Measurements from ENCODE around the gene SFXN5.
A peak's percentile ranks its signal among the peaks of the same experiment; 100 is the strongest.
"Not testable (repeated sequence)": the region's sequence is repeated elsewhere in the genome, so short reads cannot be mapped to it uniquely, and the experiment has no call there.

The SFXN5 gene

GRCh38 chr2:72917877-72918553 is 153.5 kb downstream of the SFXN5 start:
- no peak for DNase-seq

- DNase-seq, result no peak
These were observed 154.2 kb downstream of the SFXN5 start, which contains the start of gene EMX1 for GRCh38 chr2:72917138-72917876. EMX1 (plus strand) TSS chr2:72917519; CDS start chr2:72917853, 334 bp downstream.

- no peak for DNase-seq
These were observed 154.8 kb downstream of the SFXN5 start for GRCh38 chr2:72916743-72917137.

DNA sequence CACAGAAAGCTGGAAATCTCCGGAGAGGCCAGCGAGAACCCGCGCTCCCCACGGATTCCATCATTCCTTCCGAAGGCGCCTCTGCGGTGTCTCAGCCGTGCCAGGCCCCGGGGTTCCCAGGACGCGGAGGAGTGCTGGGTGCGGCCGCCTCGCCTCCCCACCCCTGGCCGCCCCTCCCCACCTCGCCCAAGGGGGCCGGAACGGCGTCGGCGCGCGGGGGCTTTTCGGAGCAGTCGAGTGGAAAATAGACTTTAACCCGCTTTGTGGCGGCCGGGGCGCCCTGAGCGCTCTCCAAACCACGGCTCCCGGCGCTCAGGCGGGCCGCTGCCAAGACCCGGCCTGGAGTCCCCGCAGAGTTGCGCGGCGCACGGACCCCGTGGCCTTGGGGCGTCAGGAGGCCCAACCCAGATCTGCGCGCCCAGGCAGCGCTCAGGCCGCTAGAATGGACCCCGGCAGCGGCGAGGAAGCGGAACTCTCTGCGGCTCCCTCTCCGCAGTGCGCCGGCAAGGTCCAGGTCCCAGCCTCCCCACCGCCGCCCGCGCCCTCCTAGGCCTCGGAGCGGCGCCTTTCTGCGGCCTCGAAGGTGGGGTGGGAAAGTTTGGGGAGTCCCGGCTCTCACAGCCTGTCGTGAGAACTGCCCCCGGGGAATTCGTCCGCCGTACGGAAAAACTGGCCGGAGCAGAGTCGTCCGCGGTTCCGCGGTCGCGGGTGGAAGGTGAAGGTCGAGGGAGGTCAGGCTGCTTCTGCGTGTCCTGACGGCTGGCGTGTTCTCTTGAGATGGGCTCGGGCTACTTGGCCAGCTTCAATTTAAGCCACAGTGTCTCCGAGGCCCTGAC is 155.4 kb downstream of the SFXN5 start:
- DNase-seq, result peak; percentile 33

DNA sequence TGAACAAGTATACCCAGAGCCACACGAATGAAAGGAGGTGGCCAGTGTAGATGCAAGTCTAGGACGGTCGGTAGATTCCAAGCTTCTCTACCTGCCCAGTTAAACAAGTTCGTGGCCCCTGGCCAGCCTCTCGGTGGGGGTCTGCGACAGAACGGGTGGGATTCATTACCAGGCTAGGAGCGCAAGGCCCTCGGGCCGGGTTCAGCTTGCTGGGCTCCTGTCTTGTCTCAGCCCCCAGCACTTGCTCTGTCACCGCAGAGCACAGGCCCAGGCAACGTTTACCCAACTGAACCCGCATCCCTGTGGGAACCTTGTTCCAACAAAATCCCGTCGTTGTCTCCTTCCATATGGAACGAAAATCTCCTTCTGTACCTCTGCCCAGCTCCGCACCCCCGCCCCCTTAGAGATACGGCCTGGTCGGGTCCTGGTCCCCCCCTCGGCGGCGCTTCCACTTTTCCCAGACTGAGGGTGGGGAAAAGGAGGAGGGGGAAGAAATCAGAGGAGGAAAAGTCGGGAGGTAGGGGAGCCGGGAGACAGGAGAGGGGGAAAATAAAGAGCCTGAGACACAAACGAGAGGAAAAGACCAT is 156.1 kb downstream of the SFXN5 start:
- DNase-seq, result no peak

DNA sequence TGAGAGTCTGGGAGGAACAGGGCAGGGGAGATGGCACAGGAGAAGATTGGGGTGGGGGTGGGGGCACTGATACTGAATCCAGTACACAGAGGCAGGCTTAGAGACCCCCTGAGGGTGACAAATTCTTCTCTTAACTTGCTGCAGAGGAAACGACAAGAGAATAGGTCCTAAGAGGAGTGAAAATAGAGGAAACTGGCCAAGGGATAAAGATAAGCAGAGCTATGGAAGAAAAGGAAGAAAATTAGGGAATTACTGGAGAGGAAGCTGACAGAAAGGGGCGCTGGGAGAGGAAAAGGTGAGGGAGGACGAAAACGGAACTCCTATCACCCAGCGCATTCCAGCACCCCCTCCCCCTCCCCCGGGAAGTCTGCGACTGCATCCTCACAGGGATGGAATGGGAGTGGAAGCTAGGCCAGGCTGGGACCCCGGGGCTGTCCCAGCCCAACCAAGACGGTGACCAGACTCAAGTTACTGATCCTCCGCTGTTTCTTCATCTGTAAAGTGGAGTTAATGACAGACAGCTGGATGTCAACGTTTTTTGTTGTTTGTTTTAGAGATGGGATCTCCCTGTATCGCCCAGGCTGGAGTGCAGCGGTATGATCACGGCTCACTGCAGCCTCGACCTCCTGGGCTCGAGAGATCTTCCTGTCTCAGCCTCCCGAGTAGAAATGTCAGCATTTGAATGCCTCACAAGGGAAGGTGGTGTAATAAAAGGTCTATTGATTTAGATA is 156.8 kb downstream of the SFXN5 start:
- DNase-seq, result no peak

GRCh38 chr2:72914206-72914559 is 157.3 kb downstream of the SFXN5 start:
- DNase-seq, result no peak

DNA sequence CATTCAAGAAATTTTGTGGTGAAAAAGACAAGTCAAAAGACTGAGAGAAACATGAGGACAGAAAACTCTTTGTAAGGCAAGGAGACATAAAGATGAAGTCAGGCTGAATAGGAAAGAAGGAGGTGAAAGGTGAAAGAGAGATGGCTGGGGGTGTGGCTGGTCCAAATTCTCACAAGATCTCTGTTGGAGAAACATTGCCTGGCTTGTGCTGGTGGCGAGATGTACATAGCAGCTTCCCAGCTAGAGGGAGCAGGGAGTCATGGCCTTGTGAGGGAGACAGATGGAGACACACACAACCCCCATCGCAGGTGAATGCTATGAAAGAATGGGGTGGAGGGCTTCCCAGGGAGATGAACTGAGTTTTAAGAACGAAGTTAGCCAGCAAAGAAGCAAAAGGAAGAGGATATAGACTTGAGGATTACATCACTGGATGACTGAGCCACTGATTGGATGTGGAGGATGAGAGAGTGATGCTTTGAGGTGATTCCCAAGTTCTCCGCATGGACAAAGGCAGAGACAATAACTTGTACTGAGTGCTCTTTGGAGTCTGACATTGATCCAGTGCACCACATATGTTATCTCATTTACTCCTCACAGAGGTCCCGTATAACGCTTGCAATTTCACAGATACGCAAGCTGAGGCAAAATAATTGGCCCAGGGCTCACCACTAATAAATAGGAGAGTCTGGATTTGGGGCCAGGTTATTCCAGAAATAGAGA is 157.9 kb downstream of the SFXN5 start:
- DNase-seq, result no peak

DNA sequence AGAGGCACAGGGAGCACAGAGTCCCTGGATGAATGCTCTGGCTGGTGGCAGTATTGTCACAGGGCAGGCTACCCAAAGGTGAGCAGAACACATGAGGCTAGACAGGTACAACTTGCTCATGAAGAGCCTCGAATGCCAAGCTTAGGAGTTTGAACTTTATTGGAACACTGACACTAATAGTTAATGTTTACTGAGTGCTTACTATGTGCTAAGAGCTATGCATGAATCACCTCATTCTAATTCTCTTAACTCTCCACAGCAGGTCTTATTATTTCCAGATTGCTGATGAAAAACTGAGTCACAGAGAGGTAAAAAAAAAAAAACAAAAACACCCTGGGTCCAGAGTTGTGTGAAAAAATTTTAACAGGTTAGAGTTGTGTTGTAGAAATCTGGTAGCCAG is 160.3 kb downstream of the SFXN5 start:
- DNase-seq, result no peak

GRCh38 chr2:72908741-72909140 is 162.8 kb downstream of the SFXN5 start:
- no peak for DNase-seq

DNA sequence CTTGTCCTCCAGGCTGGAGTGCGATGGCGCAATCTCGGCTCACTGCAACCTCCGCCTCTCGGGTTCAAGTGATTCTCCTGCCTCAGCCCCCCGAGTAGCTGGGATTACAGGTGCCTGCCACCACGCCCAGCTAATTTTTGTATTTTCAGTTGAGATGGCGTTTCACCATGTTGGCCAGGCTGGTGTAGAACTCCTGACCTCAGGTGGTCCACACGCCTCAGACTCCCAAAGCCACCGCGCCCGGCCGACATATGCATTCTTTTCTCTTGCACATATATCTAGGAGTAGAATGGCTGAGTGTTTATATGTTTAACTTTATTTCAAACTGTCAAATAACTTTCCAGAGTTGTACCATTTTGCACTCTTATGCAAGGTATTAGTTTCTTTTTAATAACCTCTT is 164.1 kb downstream of the SFXN5 start:
- DNase-seq, result not testable (repeated sequence)

DNA sequence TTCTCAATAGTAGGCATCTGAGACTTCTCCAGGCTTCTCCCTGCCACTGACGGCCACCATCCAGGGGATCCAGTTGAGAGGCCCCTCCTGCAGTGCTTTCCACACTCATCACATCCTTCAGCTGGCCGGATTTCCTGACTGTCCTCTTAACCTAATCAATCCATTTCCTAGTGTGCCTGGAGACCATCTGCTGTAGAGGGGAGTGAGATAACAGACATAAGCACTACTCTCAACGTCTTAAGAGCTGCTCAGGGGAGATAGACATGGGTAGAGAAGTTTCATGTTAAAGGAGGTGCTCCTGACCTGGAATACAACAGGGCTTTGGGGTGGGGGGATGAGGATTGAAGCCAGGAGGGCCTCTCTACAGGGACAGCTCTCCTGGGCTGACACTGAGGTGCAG is 170.1 kb downstream of the SFXN5 start:
- DNase-seq, result no peak

DNA sequence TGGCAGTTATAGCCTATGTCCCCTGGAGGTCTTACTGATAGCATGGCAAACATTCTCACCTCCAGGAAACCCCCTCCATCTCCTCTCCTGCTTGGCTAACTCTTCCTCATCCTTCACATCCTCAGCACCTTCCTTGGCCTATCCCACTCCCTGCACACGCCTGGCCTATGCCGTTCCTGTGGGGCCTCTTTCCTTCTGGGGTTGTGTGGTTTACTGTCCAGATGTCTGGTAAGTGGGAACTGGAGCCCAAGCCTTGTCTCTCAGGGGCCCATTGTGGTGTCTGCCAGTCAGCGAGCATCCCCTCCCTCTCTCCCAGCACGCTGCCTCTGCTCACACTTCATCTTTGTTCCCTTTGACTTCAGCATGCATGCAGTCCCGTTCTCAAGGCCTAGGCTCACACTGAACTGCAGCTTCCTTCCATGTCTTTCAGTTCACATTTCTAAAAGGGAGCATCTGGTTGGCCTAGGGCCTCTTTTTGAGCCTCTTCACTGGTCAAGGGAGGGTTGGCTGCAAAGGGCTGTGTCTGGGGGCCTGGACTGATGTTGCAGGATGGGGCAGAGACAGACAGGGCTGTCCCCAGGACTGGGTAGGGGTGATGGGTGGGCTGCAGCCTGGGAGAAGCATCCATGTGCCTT is 171.2 kb downstream of the SFXN5 start:
- no peak for DNase-seq

DNA sequence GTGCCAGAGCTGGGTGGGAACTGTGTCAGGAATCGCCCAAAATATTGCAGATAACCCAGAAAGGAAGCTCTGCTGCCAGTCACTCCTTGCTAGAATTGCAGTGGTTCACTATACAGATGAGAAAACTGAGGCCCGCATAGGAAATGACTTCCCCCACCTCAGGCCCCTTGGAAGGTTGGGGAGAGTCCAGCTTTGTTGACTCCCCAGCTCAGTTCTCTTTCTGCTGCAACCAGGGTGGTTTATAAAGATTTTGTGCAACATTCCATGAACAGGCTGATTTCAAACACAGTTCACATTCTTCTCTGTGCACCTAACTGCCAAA is 173.0 kb downstream of the SFXN5 start:
- DNase-seq, result no peak

GRCh38 chr2:72897785-72898584 is 173.5 kb downstream of the SFXN5 start:
- no peak for DNase-seq

DNA sequence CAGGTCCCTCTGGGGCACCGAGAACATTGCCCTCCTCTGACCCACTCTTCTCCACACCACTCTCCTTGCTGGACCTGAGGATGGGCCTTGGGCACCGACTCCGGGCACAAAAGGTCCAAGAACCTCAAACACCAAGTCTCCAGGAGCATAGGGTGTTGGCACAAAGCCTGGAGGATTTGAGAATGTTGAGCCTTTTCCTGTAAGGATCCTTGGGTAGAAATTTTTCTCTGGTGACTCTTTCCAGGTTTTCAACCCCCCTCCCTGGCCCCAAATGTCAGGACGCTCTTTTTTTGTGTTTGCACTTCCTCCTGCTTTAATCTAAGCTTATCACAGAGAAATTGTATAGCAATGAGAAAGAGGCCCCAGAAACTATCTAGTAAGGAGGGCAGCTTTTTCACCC is 175.1 kb downstream of the SFXN5 start:
- no peak for DNase-seq

- no peak for DNase-seq
These were observed 175.7 kb downstream of the SFXN5 start for GRCh38 chr2:72895759-72896281.

DNA sequence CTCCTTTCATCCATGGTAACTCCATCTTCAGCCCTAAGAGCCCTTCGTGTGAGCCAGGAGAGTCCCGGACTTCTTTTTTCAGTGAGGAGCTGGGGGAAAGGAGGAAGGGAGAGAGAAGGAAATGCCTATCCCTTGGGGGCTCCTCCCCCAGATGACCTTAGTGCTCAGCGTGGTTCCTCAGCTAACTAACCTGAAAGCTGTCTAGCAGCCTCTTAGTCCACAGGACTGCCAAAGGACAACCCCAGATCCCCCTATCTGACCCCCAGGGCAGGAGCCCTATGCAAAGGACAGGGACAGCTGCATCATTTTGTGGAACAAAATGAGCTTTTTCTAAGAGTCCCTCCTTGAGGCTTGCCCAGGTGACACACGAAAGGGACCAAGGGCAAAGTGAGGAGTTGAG is 176.4 kb downstream of the SFXN5 start:
- no peak for DNase-seq

DNA sequence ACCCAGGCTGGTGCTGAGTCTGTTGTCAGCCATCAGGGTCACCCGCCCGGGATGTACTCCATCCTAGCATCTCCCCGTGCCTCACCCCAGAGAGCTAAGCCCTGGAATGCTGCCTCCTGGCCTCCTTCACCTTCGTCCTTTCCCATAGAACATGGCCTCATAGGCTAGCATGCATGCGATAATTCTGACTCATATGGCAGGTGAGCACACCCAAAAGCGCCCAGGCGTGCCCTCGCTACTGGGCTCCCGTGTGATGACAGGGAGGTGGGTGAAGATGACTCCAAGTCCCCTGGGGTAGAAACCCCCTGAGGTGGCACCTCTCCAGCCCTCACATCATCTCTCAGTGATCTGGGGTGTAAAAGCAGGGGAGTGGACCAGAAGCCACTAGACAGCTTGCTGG is 177.0 kb downstream of the SFXN5 start:
- DNase-seq, result no peak

DNA sequence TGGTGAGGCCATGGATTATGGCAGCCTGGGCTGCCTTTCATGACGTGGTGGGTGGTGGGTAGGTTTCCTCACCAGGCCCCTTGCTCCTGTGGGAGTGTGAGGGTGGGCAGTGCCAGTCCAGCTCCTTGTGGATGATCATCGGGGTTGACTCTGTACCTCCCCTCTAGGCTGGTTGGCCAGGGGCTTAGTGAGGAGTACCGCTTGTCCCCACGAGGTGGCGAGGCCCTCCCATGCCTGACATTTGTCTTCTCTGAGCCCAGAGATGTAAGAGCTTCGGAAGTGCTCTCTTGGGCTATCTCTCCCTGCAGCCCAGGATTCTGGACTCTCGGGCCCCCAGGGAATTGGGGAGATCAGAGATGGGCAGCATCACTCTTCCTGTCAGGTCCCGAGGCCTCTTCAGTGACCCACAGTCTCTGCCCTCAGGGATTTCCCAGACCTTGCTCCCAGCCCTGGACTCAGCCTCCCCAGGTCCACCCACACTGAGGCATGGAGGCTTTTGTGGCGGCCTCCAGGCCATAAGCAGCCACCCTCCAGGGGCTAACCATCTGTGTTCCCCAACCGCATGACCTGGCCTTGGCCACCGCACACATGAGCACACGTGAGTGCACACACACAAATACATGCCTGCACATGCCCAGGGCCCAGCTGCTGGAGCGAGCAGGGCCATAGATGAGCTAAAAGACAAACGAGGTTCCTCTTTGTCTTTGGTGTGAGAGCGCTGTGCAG is 177.8 kb downstream of the SFXN5 start:
- DNase-seq, result peak; percentile 41

All from MV-4-11 (cell line).